Measurements from ENCODE around the gene MIDN.

- TF ChIP-seq CTCF (IDR thresholded peaks at IDR 0.05; ENCODE audit: poor library complexity) (no peak), EZH2phosphoT487 (IDR thresholded peaks at IDR 0.05; ENCODE audit: low read depth, severe bottlenecking, unreplicated experiment) (no peak), EZH2 (IDR thresholded peaks at IDR 0.05; ENCODE audit: borderline replicate concordance) (no peak)
Measured at GRCh38 chr19:1231729-1232637, 16.4 kb upstream of the MIDN start.

All from hepatocyte (in vitro differentiated cells).